GM20000 (cell line): ENCODE results near the gene PRKCG.

Experiments used
- DNase-seq: peaks from one replicate; pipeline ENCODE4 v3.0.0; 2012; ENCODE audit warnings: low spot score
- TF ChIP-seq, protein P1 (sequence below): IDR thresholded peaks from 2 replicates; pipeline ENCODE4 v1.5.1; 2012; ENCODE audit warnings: mild to moderate bottlenecking, control low read depth; ENCODE audit errors: extremely low read depth, missing control alignments

Gene PRKCG

GRCh38 chr19:53864308-53864836 is 17.6 kb upstream of the PRKCG start:
- TF ChIP-seq, protein P1, sequence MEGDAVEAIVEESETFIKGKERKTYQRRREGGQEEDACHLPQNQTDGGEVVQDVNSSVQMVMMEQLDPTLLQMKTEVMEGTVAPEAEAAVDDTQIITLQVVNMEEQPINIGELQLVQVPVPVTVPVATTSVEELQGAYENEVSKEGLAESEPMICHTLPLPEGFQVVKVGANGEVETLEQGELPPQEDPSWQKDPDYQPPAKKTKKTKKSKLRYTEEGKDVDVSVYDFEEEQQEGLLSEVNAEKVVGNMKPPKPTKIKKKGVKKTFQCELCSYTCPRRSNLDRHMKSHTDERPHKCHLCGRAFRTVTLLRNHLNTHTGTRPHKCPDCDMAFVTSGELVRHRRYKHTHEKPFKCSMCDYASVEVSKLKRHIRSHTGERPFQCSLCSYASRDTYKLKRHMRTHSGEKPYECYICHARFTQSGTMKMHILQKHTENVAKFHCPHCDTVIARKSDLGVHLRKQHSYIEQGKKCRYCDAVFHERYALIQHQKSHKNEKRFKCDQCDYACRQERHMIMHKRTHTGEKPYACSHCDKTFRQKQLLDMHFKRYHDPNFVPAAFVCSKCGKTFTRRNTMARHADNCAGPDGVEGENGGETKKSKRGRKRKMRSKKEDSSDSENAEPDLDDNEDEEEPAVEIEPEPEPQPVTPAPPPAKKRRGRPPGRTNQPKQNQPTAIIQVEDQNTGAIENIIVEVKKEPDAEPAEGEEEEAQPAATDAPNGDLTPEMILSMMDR: no peak
- no peak for DNase-seq

- DNase-seq: peak; percentile 9
Observed at GRCh38 chr19:53865523-53865917, 16.5 kb upstream of the PRKCG start.

DNA sequence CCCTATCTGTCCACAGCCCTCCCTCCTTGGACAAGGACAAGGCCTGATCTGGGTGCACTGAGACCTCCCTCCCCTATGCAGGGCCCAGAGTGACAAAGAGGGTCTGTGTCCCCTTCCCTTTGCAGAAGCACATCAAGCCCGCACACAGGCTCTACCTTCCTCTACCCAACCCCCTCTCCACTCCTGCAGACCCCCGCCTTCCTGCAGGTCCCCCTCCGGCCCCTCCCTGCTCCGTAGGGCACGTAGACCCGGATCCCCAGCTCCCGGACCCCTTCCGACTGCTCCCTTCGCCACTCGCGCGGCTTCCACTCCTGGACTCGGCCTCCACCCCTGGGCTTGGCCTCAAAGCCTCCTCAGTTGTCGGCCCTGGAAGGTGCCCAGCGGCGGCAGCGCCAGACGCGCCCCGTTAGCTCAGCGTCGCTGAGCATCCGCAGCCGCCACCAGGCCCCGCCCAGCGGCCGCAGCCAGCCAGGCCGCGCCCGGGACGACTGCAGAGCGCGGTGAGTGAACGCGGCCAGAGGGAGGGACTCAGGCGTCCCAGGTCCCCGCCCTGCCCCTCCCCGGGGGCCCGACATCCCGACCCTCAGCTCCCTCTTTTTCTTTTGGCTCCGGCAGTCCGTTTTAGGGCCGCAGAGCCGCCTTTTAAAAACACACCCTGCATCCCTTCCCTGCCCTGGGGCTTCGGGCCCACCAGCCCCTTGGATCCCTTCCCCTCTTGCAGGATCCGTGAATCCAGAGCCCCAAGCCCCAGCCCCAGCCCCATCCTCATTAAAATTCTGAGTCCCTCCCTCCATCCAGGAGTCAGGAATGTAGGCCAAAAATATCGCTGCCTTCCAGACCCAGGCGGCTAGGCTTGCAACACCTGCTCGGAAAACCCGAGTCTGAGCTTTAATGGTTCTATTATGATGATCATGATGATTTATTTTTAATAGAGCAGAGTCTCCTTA is 15.8 kb upstream of the PRKCG start:
- DNase-seq: peak; percentile 69
- TF ChIP-seq, protein P1: no peak

More at GRCh38 chr19:53865523-53865917, 16.5 kb upstream of the PRKCG start:
- TF ChIP-seq, protein P1: no peak

- DNase-seq: no peak
- TF ChIP-seq, protein P1: no peak
Observed at GRCh38 chr19:53866865-53867224, 15.2 kb upstream of the PRKCG start.

DNA sequence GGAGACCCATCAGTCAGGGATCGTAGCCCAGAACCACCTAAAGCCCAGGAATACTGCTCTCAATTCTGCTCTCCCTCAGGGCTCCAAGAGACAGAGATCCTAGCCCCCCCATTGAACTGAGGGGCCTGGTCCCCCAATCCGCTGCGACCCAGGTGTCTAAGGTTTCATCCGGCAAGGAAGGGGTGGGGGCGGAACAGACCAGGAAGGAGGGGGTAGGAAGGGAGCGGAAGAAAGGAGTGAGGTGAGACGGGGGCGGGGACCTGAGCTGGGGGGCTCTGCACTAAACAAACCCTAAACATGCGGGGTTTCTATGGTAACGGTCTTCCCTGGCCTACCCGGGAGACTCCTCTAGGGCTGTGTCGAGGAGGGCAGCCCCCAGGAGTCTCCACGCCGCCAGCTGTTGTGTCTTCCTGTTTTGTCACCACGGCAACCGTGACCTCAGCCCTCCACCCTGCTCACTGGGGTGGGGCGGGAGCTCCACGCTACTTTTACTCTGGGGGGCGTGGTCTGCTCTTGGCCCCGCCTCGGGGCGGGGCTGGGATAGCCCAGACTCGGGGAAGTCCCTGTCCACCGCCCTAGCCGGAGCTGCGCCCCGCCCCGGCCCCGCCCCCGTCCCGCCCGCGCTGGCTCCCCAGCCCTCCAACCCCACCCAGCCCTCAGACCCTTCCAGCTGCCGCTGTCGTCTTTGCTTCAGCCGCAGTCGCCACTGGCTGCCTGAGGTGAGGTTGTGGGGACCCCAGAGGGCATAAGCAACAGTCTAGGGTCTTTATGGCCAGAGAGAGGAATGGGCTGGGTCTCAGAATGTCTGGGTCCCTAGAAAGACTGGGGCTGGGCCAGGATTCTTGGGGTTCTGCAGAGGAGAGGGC is 14.5 kb upstream of the PRKCG start, which contains the start of gene MYADM:
Gene MYADM, plus strand, starts transcription at position 659 of the 866 bp plus-strand sequence. CDS start 5,647 bp downstream, outside the sequence.
- TF ChIP-seq, protein P1: no peak
- DNase-seq: peak; percentile 97

DNA sequence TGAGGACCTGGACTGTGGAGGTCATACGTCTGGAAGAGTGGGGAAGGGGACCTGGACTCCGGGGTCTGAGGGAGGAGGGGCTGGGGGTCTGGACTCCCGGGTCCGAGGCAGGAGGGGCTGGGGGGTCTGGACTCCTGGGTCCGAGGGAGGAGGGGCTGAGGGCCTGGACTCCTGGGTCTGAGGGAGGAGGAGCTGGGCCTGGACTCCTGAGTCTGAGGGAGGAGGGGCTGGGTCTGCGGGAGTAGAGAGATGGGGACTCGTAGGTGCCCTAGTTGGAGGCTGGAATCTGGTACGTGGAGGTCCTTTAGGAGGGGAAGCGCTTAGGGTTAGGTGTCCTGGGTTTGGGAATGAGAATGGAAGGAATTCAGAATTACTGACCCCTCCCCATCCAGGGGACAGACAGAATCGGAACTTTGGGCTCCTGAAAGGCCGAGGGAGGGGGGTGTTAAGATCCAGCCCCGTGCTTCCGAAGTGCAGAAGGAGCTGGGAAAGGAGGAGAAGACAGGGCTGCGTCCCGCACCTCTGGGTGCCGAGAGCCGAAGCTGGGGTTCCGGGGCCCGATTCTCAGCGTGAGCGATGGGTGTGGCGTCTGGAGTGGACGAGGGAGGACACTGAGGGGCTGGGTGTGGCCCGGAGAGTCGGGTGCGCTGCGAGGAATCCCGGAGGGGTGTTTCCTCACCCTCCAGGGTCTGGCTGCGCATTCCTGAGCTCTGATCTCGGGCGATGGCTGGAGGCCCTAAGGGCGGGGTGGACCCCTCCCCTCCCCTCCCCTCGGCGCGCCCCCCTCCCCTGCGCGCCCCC is 13.7 kb upstream of the PRKCG start:
- TF ChIP-seq, protein P1: no peak
- DNase-seq: peak; percentile 57
